Tibial nerve (tissue), 3 donors: ENCODE measurements around the gene CTRB1.

ENCODE experiments used
- POLR2A ChIP-seq, 2 donors: fragments of 450-650 bp; IDR thresholded peaks; one replicate each; pipeline ENCODE4 v1.6.1; 2017; ENCODE audit warnings: antibody characterized with exemption in 2 of 2, mild to moderate bottlenecking in 2 of 2, moderate library complexity in 2 of 2
- TF ChIP-seq, protein P1 (sequence below), 5 experiments: fragments of 200-600 bp in 3 of 5; fragments of 450-650 bp in 2 of 5; sonication (generic) in 3 of 5; IDR thresholded peaks; one replicate each; pipeline ENCODE4 v1.5.1; 2016 to 2019; ENCODE audit warnings: antibody characterized with exemption in 5 of 5, mild to moderate bottlenecking in 3 of 5, moderate library complexity in 2 of 5

- no peak for TF ChIP-seq POLR2A (IDR thresholded peaks at IDR 0.05)
- TF ChIP-seq, protein P1, sequence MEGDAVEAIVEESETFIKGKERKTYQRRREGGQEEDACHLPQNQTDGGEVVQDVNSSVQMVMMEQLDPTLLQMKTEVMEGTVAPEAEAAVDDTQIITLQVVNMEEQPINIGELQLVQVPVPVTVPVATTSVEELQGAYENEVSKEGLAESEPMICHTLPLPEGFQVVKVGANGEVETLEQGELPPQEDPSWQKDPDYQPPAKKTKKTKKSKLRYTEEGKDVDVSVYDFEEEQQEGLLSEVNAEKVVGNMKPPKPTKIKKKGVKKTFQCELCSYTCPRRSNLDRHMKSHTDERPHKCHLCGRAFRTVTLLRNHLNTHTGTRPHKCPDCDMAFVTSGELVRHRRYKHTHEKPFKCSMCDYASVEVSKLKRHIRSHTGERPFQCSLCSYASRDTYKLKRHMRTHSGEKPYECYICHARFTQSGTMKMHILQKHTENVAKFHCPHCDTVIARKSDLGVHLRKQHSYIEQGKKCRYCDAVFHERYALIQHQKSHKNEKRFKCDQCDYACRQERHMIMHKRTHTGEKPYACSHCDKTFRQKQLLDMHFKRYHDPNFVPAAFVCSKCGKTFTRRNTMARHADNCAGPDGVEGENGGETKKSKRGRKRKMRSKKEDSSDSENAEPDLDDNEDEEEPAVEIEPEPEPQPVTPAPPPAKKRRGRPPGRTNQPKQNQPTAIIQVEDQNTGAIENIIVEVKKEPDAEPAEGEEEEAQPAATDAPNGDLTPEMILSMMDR (IDR thresholded peaks at IDR 0.05): no peak
Measured at GRCh38 chr16:75249441-75249840, 30.7 kb downstream of the CTRB1 start.
